ENCODE data around the gene RXRA.

DNA sequence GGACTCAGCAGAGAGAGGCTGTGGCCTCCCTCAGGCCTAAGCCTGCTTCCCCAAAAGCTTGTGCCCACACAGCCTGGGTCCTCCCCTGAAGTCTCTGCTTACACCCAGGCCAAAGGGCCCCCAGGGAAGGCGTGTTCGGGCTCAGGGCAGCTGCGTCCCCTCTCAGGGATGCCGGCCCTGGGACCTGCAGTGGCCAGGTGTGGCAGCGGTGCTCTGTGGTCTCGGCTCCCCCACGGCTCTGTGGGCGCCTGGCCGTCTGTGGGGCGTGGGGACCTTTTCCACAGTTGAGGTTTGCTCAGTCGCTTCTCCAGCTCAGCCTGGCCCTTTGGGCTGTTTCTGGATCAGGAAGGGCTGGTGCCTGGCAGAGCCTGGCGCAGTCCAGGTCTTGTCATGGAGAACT is 75.9 kb downstream of the RXRA start:
- TF ChIP-seq, protein P1, sequence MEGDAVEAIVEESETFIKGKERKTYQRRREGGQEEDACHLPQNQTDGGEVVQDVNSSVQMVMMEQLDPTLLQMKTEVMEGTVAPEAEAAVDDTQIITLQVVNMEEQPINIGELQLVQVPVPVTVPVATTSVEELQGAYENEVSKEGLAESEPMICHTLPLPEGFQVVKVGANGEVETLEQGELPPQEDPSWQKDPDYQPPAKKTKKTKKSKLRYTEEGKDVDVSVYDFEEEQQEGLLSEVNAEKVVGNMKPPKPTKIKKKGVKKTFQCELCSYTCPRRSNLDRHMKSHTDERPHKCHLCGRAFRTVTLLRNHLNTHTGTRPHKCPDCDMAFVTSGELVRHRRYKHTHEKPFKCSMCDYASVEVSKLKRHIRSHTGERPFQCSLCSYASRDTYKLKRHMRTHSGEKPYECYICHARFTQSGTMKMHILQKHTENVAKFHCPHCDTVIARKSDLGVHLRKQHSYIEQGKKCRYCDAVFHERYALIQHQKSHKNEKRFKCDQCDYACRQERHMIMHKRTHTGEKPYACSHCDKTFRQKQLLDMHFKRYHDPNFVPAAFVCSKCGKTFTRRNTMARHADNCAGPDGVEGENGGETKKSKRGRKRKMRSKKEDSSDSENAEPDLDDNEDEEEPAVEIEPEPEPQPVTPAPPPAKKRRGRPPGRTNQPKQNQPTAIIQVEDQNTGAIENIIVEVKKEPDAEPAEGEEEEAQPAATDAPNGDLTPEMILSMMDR (IDR thresholded peaks at IDR 0.05) = no peak
- TF ChIP-seq EZH2 (IDR thresholded peaks at IDR 0.05; ENCODE audit: borderline replicate concordance, insufficient read depth, low read depth, low read length, poor library complexity, severe bottlenecking) = no peak
